Astrocyte (in vitro differentiated cells and primary cell): ENCODE results near the gene FOXL3. TPM values are rescaled to one million over a fixed set of nuclear protein-coding genes. Genes with fewer than 3 reads are reported as not detected.

Experiments used
- DNase-seq: peaks from one replicate; pipeline ENCODE4 v3.0.0-alpha.2; 2010; ENCODE audit warnings: low read depth
- FAIRE-seq: peaks from 2 replicates; lab custom pipeline; 2011; peaks lifted over from hg19 to GRCh38; lab: Jason Lieb, UNC
- H2AFZ ChIP-seq: 2 replicates; pipeline ENCODE4 v1.6.0; 2012; ENCODE audit warnings: low read depth, low read length, inconsistent platforms
- H3K27ac ChIP-seq: 2 replicates; pipeline ENCODE4 v1.5.1; 2011; ENCODE audit warnings: low read depth, low read length, inconsistent platforms
- H3K27me3 ChIP-seq: 2 replicates; pipeline ENCODE4 v1.6.0; 2011; ENCODE audit warnings: low read length, inconsistent platforms; ENCODE audit not compliant: insufficient read depth
- H3K36me3 ChIP-seq: 2 replicates; pipeline ENCODE4 v1.5.1; 2011; ENCODE audit warnings: low read length, inconsistent platforms; ENCODE audit not compliant: insufficient read depth
- H3K4me1 ChIP-seq: 2 replicates; pipeline ENCODE4 v1.5.1; 2011; ENCODE audit warnings: low read length, inconsistent platforms; ENCODE audit not compliant: insufficient read depth
- H3K4me2 ChIP-seq: 2 replicates; pipeline ENCODE4 v1.6.0; 2012; ENCODE audit warnings: low read length, inconsistent platforms
- H3K4me3 ChIP-seq: 2 replicates; pipeline ENCODE4 v1.5.1; 2011; ENCODE audit warnings: low read depth, mild to moderate bottlenecking, low read length, inconsistent platforms; ENCODE audit not compliant: insufficient read depth
- H3K79me2 ChIP-seq: 2 replicates; pipeline ENCODE4 v1.6.0; 2012; ENCODE audit warnings: mild to moderate bottlenecking, low read length, inconsistent platforms; ENCODE audit not compliant: insufficient read depth
- H3K9ac ChIP-seq: 2 replicates; pipeline ENCODE4 v1.6.0; 2012; ENCODE audit warnings: mild to moderate bottlenecking, low read length, inconsistent platforms
- H3K9me3 ChIP-seq: 2 replicates; pipeline ENCODE4 v1.5.1; 2012; ENCODE audit warnings: low read depth, mild to moderate bottlenecking, low read length, inconsistent platforms; ENCODE audit not compliant: insufficient read depth
- H4K20me1 ChIP-seq: 2 replicates; pipeline ENCODE4 v1.6.0; 2012; ENCODE audit warnings: low read length, inconsistent platforms; ENCODE audit not compliant: insufficient read depth
- H3K27ac Mint-ChIP-seq: one replicate; pipeline ENCODE4 v1.8.0; 2021; ENCODE audit warnings: mild to moderate bottlenecking, mixed read lengths; ENCODE audit not compliant: unreplicated experiment
- H3K27me3 Mint-ChIP-seq: one replicate; pipeline ENCODE4 v1.8.0; 2021; ENCODE audit warnings: low read depth, mixed read lengths; ENCODE audit not compliant: unreplicated experiment
- H3K36me3 Mint-ChIP-seq: one replicate; pipeline ENCODE4 v1.8.0; 2021; ENCODE audit warnings: low read depth, mixed read lengths; ENCODE audit not compliant: unreplicated experiment
- H3K4me1 Mint-ChIP-seq: one replicate; pipeline ENCODE4 v1.8.0; 2021; ENCODE audit warnings: low read depth, mixed read lengths; ENCODE audit not compliant: unreplicated experiment
- H3K4me3 Mint-ChIP-seq: one replicate; pipeline ENCODE4 v1.8.0; 2021; ENCODE audit warnings: mild to moderate bottlenecking, moderate library complexity, mixed read lengths; ENCODE audit not compliant: unreplicated experiment
- H3K9me3 Mint-ChIP-seq: one replicate; pipeline ENCODE4 v1.8.0; 2021; ENCODE audit warnings: mild to moderate bottlenecking, mixed read lengths; ENCODE audit not compliant: unreplicated experiment
- CTCF ChIP-seq: IDR thresholded peaks from 2 replicates; pipeline ENCODE4 v1.5.1; 2011; ENCODE audit warnings: low read depth, mild to moderate bottlenecking, inconsistent platforms, low read length, moderate library complexity; ENCODE audit not compliant: insufficient read depth
- EZH2 ChIP-seq: IDR thresholded peaks from 2 replicates; pipeline ENCODE4 v1.6.1; 2012; ENCODE audit warnings: mild to moderate bottlenecking, low read length, inconsistent platforms; ENCODE audit not compliant: insufficient read depth
- total RNA-seq: library from RNA; stranded (reverse); gene quantifications from 2 replicates; pipeline ENCODE4 v1.2.1, GENCODE V29; 2021

Gene FOXL3
- total RNA-seq, 1 donor from 2014 or later = not detected

DNA sequence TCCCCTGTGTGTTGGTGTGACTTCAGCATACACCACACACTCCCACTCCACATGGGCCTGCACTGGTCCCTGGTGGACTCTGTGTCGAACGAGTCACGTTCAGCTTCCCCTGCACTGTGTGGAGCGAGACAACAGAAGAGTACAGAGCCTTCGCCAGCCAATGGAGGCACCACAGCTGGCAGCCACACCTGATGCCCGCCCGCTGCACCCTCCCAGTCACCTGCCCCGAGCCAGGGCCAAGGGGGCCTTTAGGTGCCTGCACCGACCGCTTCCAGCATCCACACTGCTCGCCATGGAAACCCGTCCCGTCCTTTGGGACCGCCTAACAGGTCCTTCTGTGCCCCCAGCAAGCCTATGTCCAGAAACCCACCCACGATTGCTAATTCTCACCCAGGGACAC, 9.2 kb downstream of the FOXL3 start:
- no peak overlapping the region for H3K9ac ChIP-seq
- H3K9me3 Mint-ChIP-seq = peaks cover 3% of the 10 kb centered on the region
- H3K27me3 Mint-ChIP-seq = peaks cover 26% of the 10 kb centered on the region
- no peak overlapping the region for H3K4me3 Mint-ChIP-seq
- H3K27ac ChIP-seq = no peak overlapping the region
- peaks cover 2% of the 10 kb centered on the region for H3K27me3 ChIP-seq
- H3K79me2 ChIP-seq = no peaks in the 10 kb centered on the region
- H3K9me3 ChIP-seq = no peaks in the 10 kb centered on the region
- no peak for DNase-seq
- TF ChIP-seq CTCF (no peak), EZH2 (no peak)
- no peaks in the 10 kb centered on the region for H3K4me1 ChIP-seq
- no peaks in the 10 kb centered on the region for H3K36me3 Mint-ChIP-seq
- no peak overlapping the region for H3K4me3 ChIP-seq
- no peak overlapping the region for H3K27ac Mint-ChIP-seq
- no peaks in the 10 kb centered on the region for H3K4me1 Mint-ChIP-seq
- H4K20me1 ChIP-seq = no peaks in the 10 kb centered on the region
- no peak overlapping the region for H2AFZ ChIP-seq
- FAIRE-seq = no peak
- no peak overlapping the region for H3K4me2 ChIP-seq
- no peaks in the 10 kb centered on the region for H3K36me3 ChIP-seq

GRCh38 chr7:299628-300027, 9.7 kb downstream of the FOXL3 start:
- DNase-seq (no peak), FAIRE-seq (no peak)
- TF ChIP-seq EZH2 (no peak), CTCF (no peak)
- H4K20me1 ChIP-seq = no peaks in the 10 kb centered on the region
- no peak overlapping the region for H3K4me2 ChIP-seq
- H3K36me3 Mint-ChIP-seq = no peaks in the 10 kb centered on the region
- H3K9ac ChIP-seq = no peak overlapping the region
- H3K9me3 ChIP-seq = no peaks in the 10 kb centered on the region
- H3K27me3 Mint-ChIP-seq = peaks cover 25% of the 10 kb centered on the region
- no peak overlapping the region for H3K27ac Mint-ChIP-seq
- no peak overlapping the region for H2AFZ ChIP-seq
- H3K4me1 Mint-ChIP-seq = no peaks in the 10 kb centered on the region
- H3K4me3 Mint-ChIP-seq = no peak overlapping the region
- no peak overlapping the region for H3K27ac ChIP-seq
- H3K4me1 ChIP-seq = no peaks in the 10 kb centered on the region
- no peaks in the 10 kb centered on the region for H3K36me3 ChIP-seq
- H3K27me3 ChIP-seq = no peaks in the 10 kb centered on the region
- no peaks in the 10 kb centered on the region for H3K79me2 ChIP-seq
- H3K4me3 ChIP-seq = no peak overlapping the region
- H3K9me3 Mint-ChIP-seq = peaks cover 6% of the 10 kb centered on the region

DNA sequence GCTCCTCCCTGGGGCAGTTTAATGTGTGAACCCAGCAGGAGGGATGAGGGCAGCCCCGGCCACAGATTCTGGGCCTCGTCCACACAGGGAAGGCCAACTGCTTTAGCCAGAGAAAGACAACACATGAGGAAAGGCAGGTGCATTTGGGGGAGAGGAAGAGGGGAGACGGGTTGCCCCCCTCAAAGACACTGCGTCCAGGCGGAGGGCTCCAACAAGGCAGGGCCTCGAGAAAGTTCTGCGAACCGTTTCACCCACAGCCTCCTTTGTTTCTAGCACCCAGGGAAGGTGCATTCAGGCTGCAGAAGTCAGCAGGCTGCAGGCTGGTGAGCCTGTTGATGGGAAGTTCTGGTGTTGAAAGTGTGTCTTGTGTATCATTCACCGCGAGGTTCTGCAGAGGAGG, 10.1 kb downstream of the FOXL3 start:
- FAIRE-seq = no peak
- H3K4me1 Mint-ChIP-seq = no peaks in the 10 kb centered on the region
- H3K27me3 Mint-ChIP-seq = peaks cover 25% of the 10 kb centered on the region

More for the DNA sequence above, 10.1 kb downstream of the FOXL3 start:
- no peak overlapping the region for H3K4me2 ChIP-seq
- no peaks in the 10 kb centered on the region for H3K36me3 Mint-ChIP-seq
- no peaks in the 10 kb centered on the region for H3K79me2 ChIP-seq
- H3K36me3 ChIP-seq = no peaks in the 10 kb centered on the region
- H3K4me3 ChIP-seq = no peak overlapping the region
- H3K4me3 Mint-ChIP-seq = no peak overlapping the region
- H4K20me1 ChIP-seq = no peaks in the 10 kb centered on the region
- no peak overlapping the region for H2AFZ ChIP-seq
- no peak for TF ChIP-seq CTCF
- TF ChIP-seq EZH2 = no peak
- H3K9me3 Mint-ChIP-seq = peaks cover 6% of the 10 kb centered on the region
- no peak overlapping the region for H3K27ac Mint-ChIP-seq
- no peaks in the 10 kb centered on the region for H3K27me3 ChIP-seq
- no peaks in the 10 kb centered on the region for H3K9me3 ChIP-seq
- no peaks in the 10 kb centered on the region for H3K4me1 ChIP-seq
- no peak overlapping the region for H3K9ac ChIP-seq
- H3K27ac ChIP-seq = no peak overlapping the region
- no peak for DNase-seq
